ENCODE measurements around the gene IL4I1.

IL4I1 gene

GRCh38 chr19:49848938-49849337 lies 47.7 kb downstream of the IL4I1 start:
- DNase-seq, result no peak

GRCh38 chr19:49847731-49848696 lies 48.7 kb downstream of the IL4I1 start:
- no peak for DNase-seq

- no peak for DNase-seq
These were observed 50.3 kb downstream of the IL4I1 start for GRCh38 chr19:49846408-49846807.

GRCh38 chr19:49845414-49845813 lies 51.3 kb downstream of the IL4I1 start:
- no peak for DNase-seq

- no peak for DNase-seq
These were observed 52.3 kb downstream of the IL4I1 start for GRCh38 chr19:49844138-49845095.

GRCh38 chr19:49843265-49843664 lies 53.4 kb downstream of the IL4I1 start:
- no peak for DNase-seq

- no peak for DNase-seq
These were observed 55.9 kb downstream of the IL4I1 start for GRCh38 chr19:49840736-49841249.

- DNase-seq, result no peak
These were observed 56.4 kb downstream of the IL4I1 start for GRCh38 chr19:49840321-49840720.

GRCh38 chr19:49839713-49840112 lies 57.0 kb downstream of the IL4I1 start:
- DNase-seq, result no peak
